Right cardiac atrium (tissue), 5 donors: ENCODE results near the gene RAB36. TPM values are rescaled to one million over a fixed set of nuclear protein-coding genes. Genes with fewer than 3 reads are reported as not detected.

ENCODE experiments used
- ATAC-seq, 2 donors: fragments of 200-7000 bp; cut with Tn5 transposase; one replicate each; pipeline versions ENCODE4 v1.8.0 to v1.9.1; 2020; ENCODE audit warnings: moderate library complexity in 2 of 2, mild to moderate bottlenecking in 1 of 2
- DNase-seq, 3 donors: peaks; one replicate each; pipeline ENCODE4 v3.0.0-alpha.2; 2020
- H3K27ac ChIP-seq: one replicate; pipeline ENCODE4 v1.5.1; 2013; ENCODE audit warnings: mild to moderate bottlenecking, low read length, control low read depth, moderate library complexity
- H3K27me3 ChIP-seq: one replicate; pipeline ENCODE4 v1.6.1; 2013; ENCODE audit not compliant: control insufficient read depth, insufficient read depth
- H3K4me1 ChIP-seq: one replicate; pipeline ENCODE4 v1.6.1; 2013; ENCODE audit warnings: low read length; ENCODE audit not compliant: control insufficient read depth, insufficient read depth
- H3K4me3 ChIP-seq: one replicate; pipeline ENCODE4 v1.5.1; 2013; ENCODE audit warnings: low read length, control low read depth
- H3K9me3 ChIP-seq: one replicate; pipeline ENCODE4 v1.6.1; 2013; ENCODE audit warnings: low read length; ENCODE audit not compliant: control insufficient read depth
- WGBS: extraction: QIAGEN DNeasy Blood & Tissue Kit; methylation state at CpG from one replicate; pipeline ENCODE4 v1.1.7; 2013; 5-methylcytosine and 5-hydroxymethylcytosine counted together
- intact Hi-C, 4 donors: fragments of 100-400 bp; cut with DNase I; formaldehyde crosslinking; loops; one replicate each; pipeline versions ENCODE4 v1.11.0 to v1.14.0; 2022 to 2023
- polyA plus RNA-seq: library from polyadenylated mRNA; stranded (reverse); fragments of 200-250 nt; gene quantifications from one replicate; pipeline ENCODE4 v1.2.3, GENCODE V29; 2013
- total RNA-seq, 4 donors: library from RNA; stranded (reverse); fragmentation: NEBNext Ultra II Directional; extraction: Animal tissue kit (Norgen Biotek cat#: 25700); gene quantifications; one replicate each; pipeline ENCODE4 v1.2.1, GENCODE V29; 2021
- donor health status: healthy with polysubstance abuse.
- donor health status: DM: no; HTN: yes; CAD: no.
- donor health status: DM: no; HTN: no; CAD: no.
- donor health status: DM: no; HTN: yes; CAD: no; lungs with severe emphysema.
- donor health status: DM: yes; HTN: yes; CAD: no.

RAB36 gene
- total and polyA plus RNA-seq, 5 donors, result 0.59 to 2.7 (median 1.4) TPM

DNA sequence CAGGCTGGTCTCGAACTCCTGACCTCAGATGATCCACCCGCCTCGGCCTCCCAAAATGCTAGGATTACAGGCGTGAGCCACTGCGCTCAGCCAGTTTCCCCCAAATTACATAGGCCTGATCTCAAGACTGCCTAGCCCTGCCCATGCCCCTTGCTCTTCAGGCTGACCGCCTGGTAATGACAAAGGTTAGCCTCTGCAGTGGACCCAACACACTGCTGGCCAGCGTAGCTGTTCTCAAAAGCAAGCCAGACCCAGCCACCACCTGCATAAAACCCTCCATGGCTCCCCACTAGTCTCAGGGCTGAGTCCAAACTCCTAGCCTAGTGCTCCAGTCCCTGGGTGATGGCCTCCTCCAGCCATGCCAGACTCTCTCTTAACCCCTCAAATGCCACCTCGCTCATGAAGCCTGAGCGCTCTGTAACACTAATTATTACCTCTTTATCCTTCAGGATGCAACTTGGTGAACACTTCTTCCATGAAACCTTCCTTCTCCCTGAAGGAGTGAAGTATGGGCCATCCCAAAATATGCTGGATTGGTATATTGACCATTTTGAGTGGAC is 2.7 kb upstream of the RAB36 start:
- WGBS, result 85% methylated on average over 9 of the region's 9 CpGs
- H3K9me3 ChIP-seq, result no peaks in the 10 kb centered on the region
- intact Hi-C loops, result no loop called here
- peak in 2 of 3 donors; percentile 28 to 48 for DNase-seq
- no peaks in the 10 kb centered on the region for H3K4me1 ChIP-seq
- no peak overlapping the region for H3K4me3 ChIP-seq
- no peaks in the 10 kb centered on the region for H3K27me3 ChIP-seq
- H3K27ac ChIP-seq, result no peak overlapping the region
- no peak for ATAC-seq

DNA sequence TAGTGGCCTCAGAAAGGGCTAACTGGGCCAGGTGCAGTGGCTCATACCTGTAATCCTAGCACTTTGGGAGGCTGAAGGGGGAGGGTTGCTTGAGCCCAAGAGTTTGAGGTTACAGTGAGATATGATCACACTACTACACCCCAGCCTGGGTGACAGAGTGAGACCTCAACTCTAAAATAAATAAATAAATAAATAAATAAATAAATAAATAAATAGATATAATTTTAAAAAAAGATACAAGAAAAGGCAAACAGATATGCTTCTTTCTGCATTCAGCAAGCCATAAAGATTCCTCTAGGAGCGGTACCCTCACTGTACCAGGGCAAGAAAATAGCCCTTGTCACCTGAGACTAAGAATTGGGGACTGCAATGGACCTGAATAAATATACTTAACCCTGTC is 2.2 kb upstream of the RAB36 start:
- intact Hi-C loops, result no loop called here
- no peaks in the 10 kb centered on the region for H3K27me3 ChIP-seq
- WGBS, result 98% methylated on average over 1 of the region's 1 CpG
- no peaks in the 10 kb centered on the region for H3K9me3 ChIP-seq
- H3K27ac ChIP-seq, result no peak overlapping the region
- no peaks in the 10 kb centered on the region for H3K4me1 ChIP-seq
- DNase-seq (peak in 1 of 3 donors; percentile 4), ATAC-seq (no peak)
- no peak overlapping the region for H3K4me3 ChIP-seq

DNA sequence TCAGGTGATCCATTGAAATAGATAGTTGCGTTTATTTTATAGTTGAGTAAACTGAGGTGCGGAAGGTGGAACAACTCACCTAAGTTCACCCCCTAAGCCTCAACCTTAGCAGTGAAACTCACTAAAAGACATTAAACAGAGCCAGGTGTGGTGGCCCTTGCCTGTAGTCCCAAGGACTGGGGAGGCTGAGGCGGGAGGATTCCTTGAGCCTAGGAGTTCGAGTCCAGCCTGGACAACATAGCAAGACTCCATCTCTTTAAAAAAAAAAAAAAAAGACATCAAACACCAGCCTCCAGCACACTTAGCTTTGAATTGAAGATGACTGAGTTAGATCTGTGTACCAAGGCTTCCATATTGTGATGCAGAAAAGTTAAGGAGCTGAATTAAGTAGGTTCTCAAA is 845 bp upstream of the RAB36 start:
- intact Hi-C loops, result no loop called here
- DNase-seq (peak in 2 of 3 donors; percentile 5 to 11), ATAC-seq (no peak)
- H3K27ac ChIP-seq, result no peak overlapping the region
- H3K4me3 ChIP-seq, result no peak overlapping the region
- no peaks in the 10 kb centered on the region for H3K27me3 ChIP-seq
- H3K9me3 ChIP-seq, result no peaks in the 10 kb centered on the region
- H3K4me1 ChIP-seq, result no peaks in the 10 kb centered on the region
- 91% methylated on average over 4 of the region's 4 CpGs for WGBS

DNA sequence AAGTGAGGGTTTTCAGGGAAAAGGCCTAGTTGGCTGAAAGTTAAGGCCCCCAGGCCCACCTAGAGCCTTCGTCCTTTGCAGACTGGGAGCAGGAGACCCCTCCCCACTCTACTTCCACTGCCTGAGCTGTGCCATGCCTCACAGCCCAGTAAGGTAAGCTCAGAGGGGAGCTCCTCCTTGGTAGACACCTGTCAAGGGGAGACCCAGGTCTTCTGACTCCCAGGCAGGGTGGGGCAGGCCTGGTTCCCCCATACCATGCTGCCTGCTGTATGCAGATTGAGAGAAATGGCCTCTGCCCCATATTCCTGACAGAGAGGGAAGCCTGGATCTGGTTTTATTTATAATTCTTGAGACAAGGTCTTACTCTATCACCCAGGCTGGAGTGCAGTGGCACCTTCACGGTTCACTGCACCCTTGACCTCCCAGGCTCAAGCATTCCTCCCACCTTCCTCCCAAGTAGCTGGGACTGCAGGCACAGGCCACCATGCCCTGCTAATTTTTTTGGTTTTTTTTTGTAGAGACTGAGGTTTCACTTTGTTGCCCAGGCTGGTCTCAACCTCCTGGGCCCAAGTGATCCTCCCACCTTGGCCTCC is 697 bp downstream of the RAB36 start:
- peak in 1 of 3 donors; percentile 10 for DNase-seq
- H3K4me1 ChIP-seq, result no peaks in the 10 kb centered on the region
- H3K4me3 ChIP-seq, result peak overlapping the region; percentile 3
- no peaks in the 10 kb centered on the region for H3K27me3 ChIP-seq
- peak overlapping the region; percentile 16 for H3K27ac ChIP-seq
- no peaks in the 10 kb centered on the region for H3K9me3 ChIP-seq
- ATAC-seq, result peak in 1 of 2 donors; percentile 1
- WGBS, result 84% methylated on average over 2 of the region's 2 CpGs
- intact Hi-C loops, result no loop called here

DNA sequence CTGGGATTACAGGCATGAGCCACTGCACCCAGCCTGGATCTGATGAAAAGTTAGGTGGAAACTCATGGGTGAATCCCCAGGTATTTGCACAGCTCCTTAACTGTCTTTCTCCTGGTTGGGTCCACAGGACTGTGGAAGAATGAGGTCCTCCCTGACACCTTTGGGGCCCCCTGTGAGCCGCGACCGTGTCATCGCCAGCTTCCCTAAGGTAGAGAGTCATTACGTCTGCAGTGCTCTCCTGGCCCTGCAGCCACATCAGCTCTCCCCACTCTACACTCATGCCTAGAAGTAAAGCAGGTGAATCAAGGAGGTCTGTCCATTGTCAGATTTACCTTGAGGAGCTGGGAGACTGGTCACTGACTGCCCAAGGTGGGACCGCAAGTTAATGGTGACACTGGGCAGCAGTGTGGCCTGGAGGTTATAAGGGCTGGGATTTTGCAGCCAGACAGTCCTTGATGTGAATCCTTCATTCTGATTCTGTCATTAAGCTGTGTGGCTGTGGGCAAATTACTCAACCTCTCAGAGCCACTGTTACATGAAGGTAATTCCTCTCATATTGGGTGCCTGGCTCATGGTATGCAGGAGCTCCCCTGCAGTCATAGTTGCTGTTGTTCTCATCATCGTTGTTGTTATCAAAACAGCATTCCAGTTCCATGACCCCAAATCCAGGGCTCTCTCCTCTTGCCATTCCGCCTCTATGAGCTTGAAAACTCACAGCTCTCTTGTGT is 1.4 kb downstream of the RAB36 start:
- no peaks in the 10 kb centered on the region for H3K27me3 ChIP-seq
- H3K4me3 ChIP-seq, result no peak overlapping the region
- DNase-seq (peak in 2 of 3 donors; percentile 35 to 42), ATAC-seq (no peak)
- 80% methylated on average over 8 of the region's 8 CpGs for WGBS
- H3K9me3 ChIP-seq, result no peaks in the 10 kb centered on the region
- H3K4me1 ChIP-seq, result no peaks in the 10 kb centered on the region
- no peak overlapping the region for H3K27ac ChIP-seq
- intact Hi-C loops, result no loop called here

DNA sequence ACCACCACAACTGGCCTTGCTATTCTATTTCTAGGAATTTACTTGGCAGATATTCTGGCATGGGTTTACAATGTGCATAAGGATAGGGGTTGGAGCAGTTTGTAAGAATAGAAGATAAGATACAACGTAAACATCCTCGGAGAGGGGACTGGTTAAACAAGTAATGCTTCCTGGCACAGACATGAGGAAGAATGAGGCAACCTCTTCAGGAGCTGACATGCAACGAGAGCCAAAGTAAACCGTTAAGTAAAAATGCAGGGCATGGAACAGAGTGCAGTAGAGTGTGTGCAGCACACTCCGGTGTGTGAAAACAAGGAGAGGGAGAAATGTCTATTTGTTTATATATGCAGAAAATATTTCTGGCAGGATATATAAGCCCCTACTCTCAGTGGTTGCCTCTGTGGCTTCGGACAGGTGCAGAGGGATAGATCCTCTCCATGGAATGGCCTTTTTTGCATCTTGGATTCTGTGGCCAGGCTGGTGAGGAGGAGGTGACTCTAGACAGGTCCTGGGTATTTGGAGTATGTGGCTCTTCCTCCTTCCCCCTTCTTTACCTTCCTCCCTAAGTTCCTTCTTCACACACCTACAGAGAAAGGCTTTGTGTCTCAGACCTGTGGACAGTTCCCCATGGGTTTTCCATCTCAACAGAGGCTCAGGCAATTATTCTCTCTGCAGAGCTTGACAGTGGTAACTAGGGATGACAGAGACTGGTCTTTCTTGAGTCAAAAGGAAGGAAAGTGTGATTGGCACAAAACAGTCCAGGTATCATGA is 2.5 kb downstream of the RAB36 start:
- peak in 1 of 2 donors; percentile 23 for ATAC-seq
- H3K27ac ChIP-seq, result no peak overlapping the region
- 31% methylated on average over 6 of the region's 6 CpGs for WGBS

DNA sequence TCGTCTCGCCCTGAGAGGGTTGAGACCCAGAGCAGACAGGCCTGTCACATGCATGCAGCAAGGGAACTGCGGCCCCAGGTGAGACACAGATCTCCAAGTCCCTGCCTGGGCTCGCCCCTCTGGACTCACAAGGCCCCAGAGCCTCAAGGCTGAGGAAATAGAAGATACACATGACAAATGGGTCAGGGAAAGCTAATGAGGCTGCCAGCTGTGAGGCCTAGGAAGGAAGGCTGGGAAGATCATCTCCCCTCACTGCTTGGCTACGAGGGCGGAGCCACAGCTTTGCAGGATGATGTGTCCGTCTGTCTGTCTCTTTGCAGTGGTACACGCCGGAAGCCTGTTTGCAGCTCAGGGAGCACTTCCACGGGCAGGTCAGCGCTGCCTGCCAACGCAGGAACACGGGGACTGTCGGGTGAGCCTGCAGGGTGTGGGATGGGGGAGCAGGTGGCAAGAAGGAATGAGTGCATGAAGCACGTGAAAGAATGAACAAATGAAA is 4.5 kb downstream of the RAB36 start:
- no peaks in the 10 kb centered on the region for H3K9me3 ChIP-seq
- intact Hi-C loops, result no loop called here
- no peak for ATAC-seq
- peak in 1 of 3 donors; percentile 30 for DNase-seq
- H3K27me3 ChIP-seq, result no peaks in the 10 kb centered on the region
- no peak overlapping the region for H3K4me3 ChIP-seq
- 75% methylated on average over 15 of the region's 15 CpGs for WGBS
- H3K27ac ChIP-seq, result no peak overlapping the region
- H3K4me1 ChIP-seq, result peaks cover 2% of the 10 kb centered on the region

More for the DNA sequence above, 2.5 kb downstream of the RAB36 start:
- intact Hi-C loops, result no loop called here
- no peak overlapping the region for H3K4me3 ChIP-seq
- no peaks in the 10 kb centered on the region for H3K9me3 ChIP-seq
- peaks cover 2% of the 10 kb centered on the region for H3K4me1 ChIP-seq
- peak in 1 of 3 donors; percentile 7 for DNase-seq
- H3K27me3 ChIP-seq, result no peaks in the 10 kb centered on the region

DNA sequence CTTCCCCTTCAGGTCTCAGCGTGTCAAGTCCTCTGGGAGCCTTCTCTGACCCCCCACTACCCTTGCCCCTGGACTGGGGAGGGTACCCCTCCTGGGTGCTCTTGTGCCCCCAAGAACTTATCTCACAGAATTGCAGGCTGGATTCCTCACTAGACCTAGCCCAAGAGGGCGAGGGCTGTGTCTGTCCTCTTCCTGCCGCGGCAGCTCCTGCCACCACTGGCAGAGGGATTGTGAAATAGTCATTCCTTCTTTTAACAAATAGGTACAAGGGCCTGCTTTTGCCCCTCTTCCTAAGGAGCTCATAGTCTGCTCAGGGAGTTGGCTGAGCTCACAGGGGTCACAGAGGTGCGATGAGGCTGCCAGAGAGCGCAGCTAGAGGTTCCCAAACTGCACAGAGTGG is 5.5 kb downstream of the RAB36 start:
- no peaks in the 10 kb centered on the region for H3K27me3 ChIP-seq
- no peak for ATAC-seq
- WGBS, result 85% methylated on average over 6 of the region's 6 CpGs
- H3K4me3 ChIP-seq, result no peak overlapping the region
- peak in 1 of 3 donors; percentile 1 for DNase-seq
- peaks cover 2% of the 10 kb centered on the region for H3K4me1 ChIP-seq
- H3K27ac ChIP-seq, result no peak overlapping the region
- H3K9me3 ChIP-seq, result no peaks in the 10 kb centered on the region
- intact Hi-C loops, result no loop called here

DNA sequence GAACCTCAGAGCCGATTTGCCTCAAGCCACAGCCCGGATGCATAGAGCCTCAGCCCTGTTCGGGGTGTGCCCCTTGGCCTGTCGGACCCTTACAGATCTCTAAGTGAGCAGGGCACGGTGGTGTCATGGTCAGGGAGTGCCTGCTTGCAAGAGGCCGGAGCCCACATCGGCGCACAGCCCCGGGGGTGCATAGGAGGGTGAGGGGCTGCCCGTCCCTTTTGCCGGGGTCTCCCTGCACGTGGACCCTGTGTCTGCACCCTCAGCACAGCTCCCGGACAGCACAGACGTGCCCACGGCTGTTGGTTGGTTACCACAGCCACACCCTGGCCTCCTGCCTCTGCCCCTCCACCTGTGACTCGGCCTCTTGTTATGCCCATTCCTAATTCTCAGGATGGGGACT is 6.5 kb downstream of the RAB36 start:
- Histone ChIP-seq H3K27ac (no peak overlapping the region), H3K4me3 (no peak overlapping the region), H3K27me3 (no peaks in the 10 kb centered on the region), H3K9me3 (no peaks in the 10 kb centered on the region), H3K4me1 (peaks cover 2% of the 10 kb centered on the region)
- DNase-seq, result peak in 2 of 3 donors; percentile 30 to 54
- no peak for ATAC-seq
- intact Hi-C loops, result no loop called here
- 95% methylated on average over 16 of the region's 16 CpGs for WGBS

DNA sequence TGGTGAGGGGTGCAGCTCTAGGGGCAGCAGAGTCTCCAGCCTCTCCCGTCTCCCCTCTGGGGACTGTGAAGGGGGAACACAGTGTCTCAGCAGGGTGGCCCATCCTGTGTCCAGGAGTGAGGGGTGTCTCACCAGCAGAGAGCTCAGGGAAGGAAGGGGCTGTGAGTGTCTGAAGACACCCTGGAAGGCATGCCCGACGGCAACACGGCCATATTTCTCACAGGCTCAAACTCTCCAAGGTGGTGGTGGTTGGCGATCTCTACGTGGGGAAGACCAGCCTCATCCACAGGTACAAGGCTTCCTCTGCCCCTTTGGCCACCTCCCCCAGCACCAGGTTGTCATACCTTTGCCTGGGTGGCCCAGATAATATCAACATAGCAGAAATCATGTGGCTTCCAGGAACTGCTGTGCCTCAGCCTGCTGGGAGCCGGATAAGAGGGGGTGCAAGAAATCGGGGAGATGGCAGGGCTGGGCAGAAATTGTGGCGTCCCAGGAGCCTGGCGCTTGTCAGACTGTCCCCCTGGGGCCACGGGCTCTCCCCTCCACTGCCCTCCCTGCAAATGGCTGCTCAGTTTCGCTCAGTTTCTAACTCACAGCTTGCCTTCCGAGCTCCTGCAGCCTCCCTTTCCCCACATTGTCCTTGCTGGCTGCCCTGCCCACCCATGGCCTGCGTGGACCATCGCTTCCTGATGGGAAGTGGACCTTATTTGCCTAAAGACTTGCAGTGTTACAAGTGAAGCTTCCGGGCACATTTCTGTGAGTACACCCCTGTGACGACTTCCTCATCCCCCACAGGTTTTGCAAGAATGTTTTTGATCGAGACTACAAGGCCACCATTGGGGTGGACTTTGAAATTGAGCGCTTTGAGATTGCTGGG is 7.2 kb downstream of the RAB36 start:
- DNase-seq (peak in 2 of 3 donors; percentile 28 to 38), ATAC-seq (no peak)
- Histone ChIP-seq H3K4me1 (peaks cover 2% of the 10 kb centered on the region), H3K27me3 (no peaks in the 10 kb centered on the region), H3K4me3 (no peak overlapping the region), H3K27ac (no peak overlapping the region), H3K9me3 (no peaks in the 10 kb centered on the region)
- intact Hi-C loops, result no loop called here
- WGBS, result 80% methylated on average over 19 of the region's 19 CpGs
